K562 (cell line): ENCODE data around the gene AP2S1. TPM values are rescaled to one million over a fixed set of nuclear protein-coding genes. Genes with fewer than 3 reads are reported as not detected.
A peak's percentile ranks its signal among the peaks of the same experiment; 100 is the strongest.

Experiments used
- ATAC-seq: fragments of 200-7000 bp; cut with Tn5 transposase; 3 replicates; pipeline ENCODE4 v1.9.1; 2020; ENCODE audit warnings: moderate library complexity
- BruUV-seq: library from RNA; stranded (reverse); fragments of 400-500 nt; replicated peaks from 2 replicates; lab custom pipeline; 2021; lab: Mats Ljungman, UMichigan
- CTCF ChIA-PET: fragments of 300-600 bp; formaldehyde crosslinking; extraction: SDS; loops from one replicate; lab custom pipeline; 2021; ENCODE audit warnings: low intra/inter-chr PET ratio; lab: Yijun Ruan, JAX
- POLR2A ChIA-PET: fragments of 300-600, 350-650 bp; sonication (Branson Sonifier 250); formaldehyde crosslinking; extraction: SDS; loops from one replicate; lab custom pipeline; 2021; ENCODE audit warnings: antibody characterized with exemption, inconsistent platforms; lab: Yijun Ruan, JAX
- DNase-seq, 4 experiments: peaks; one replicate each; pipeline versions ENCODE4 v3.0.0 to v3.0.0-alpha.2; 2011 to 2018; ENCODE audit warnings: low spot score in 3 of 4, mixed read lengths in 3 of 4; ENCODE audit errors: extremely low read depth in 1 of 4
- FAIRE-seq: peaks from 2 replicates; lab custom pipeline; 2011; peaks lifted over from hg19 to GRCh38; lab: Jason Lieb, UNC
- H2AFZ ChIP-seq: 2 replicates; pipeline ENCODE4 v1.6.0; 2011; ENCODE audit warnings: low read depth, low read length, control low read depth, inconsistent platforms
- H3K27ac ChIP-seq: fragments of 200-600 bp; 3 replicates; pipeline ENCODE4 v1.8.0; 2011; ENCODE audit warnings: low read depth, mild to moderate bottlenecking, control low read depth, inconsistent platforms, low read length, moderate library complexity, mixed read lengths; ENCODE audit errors: extremely low read depth
- H3K27me3 ChIP-seq, 2 experiments: fragments of 300-600 bp in 1 of 2; 2 replicates in 1 of 2; 3 replicates in 1 of 2; pipeline versions ENCODE4 v1.6.0 to v1.8.0; 2011; ENCODE audit warnings: inconsistent platforms in 2 of 2, low read length in 2 of 2, mild to moderate bottlenecking in 1 of 2, mixed read lengths in 1 of 2, moderate library complexity in 1 of 2; ENCODE audit not compliant: control insufficient read depth in 2 of 2, insufficient read depth in 2 of 2
- H3K36me3 ChIP-seq: fragments of 300-600 bp; 3 replicates; pipeline ENCODE4 v1.8.0; 2011; ENCODE audit warnings: mild to moderate bottlenecking, low read length, inconsistent platforms; ENCODE audit not compliant: control insufficient read depth, insufficient read depth
- H3K4me1 ChIP-seq, 2 experiments: fragments of 200-600 bp in 1 of 2; replicated peaks in 1 of 2; 2 replicates in 1 of 2; 3 replicates in 1 of 2; pipeline versions ENCODE4 v1.5.1 to v1.8.0; 2011; ENCODE audit warnings: inconsistent platforms in 2 of 2, low read length in 2 of 2, mild to moderate bottlenecking in 1 of 2, mixed read lengths in 1 of 2, moderate library complexity in 1 of 2; ENCODE audit not compliant: control insufficient read depth in 2 of 2, insufficient read depth in 2 of 2
- H3K4me2 ChIP-seq: 2 replicates; pipeline ENCODE4 v1.6.1; 2011; ENCODE audit warnings: low read length, control low read depth, inconsistent platforms, mixed read lengths; ENCODE audit not compliant: insufficient read depth
- H3K4me3 ChIP-seq: fragments of 200-600 bp; sonication (generic), shearing (Covaris generic); 2 replicates; pipeline ENCODE4 v1.5.1; 2016; ENCODE audit warnings: control low read depth, inconsistent platforms
- H3K79me2 ChIP-seq: fragments of 200-600 bp; 3 replicates; pipeline ENCODE4 v1.8.0; 2011; ENCODE audit warnings: low read length, inconsistent platforms; ENCODE audit not compliant: control insufficient read depth, insufficient read depth
- H3K9ac ChIP-seq, 2 experiments: 2 replicates each; pipeline versions ENCODE4 v1.6.0 to v1.6.1; 2011; ENCODE audit warnings: low read depth in 2 of 2, low read length in 2 of 2, control low read depth in 1 of 2, inconsistent platforms in 1 of 2, mild to moderate bottlenecking in 1 of 2, mixed read lengths in 1 of 2; ENCODE audit not compliant: insufficient read depth in 1 of 2
- H3K9me1 ChIP-seq: one replicate; pipeline ENCODE4 v1.6.0; 2011; ENCODE audit warnings: inconsistent platforms, mild to moderate bottlenecking, low read length, moderate library complexity; ENCODE audit not compliant: control insufficient read depth, insufficient read depth
- H3K9me3 ChIP-seq: replicated peaks from 2 replicates; pipeline ENCODE4 v1.5.1; 2011; ENCODE audit warnings: low read depth, low read length, inconsistent platforms; ENCODE audit not compliant: control insufficient read depth, insufficient read depth
- H4K20me1 ChIP-seq: replicated peaks from 2 replicates; pipeline ENCODE4 v1.6.1; 2011; ENCODE audit warnings: low read length, inconsistent platforms, mixed read lengths; ENCODE audit not compliant: control insufficient read depth, insufficient read depth
- FOXA3 ChIP-seq, 2 experiments: fragments of 450-650 bp in 1 of 2; sonication (generic) in 1 of 2; formaldehyde crosslinking; IDR thresholded peaks in 1 of 2; conservative IDR thresholded peaks in 1 of 2; 2 replicates each; pipeline versions ENCODE4 v1.4.0 to v1.8.0; 2020 to 2022; ENCODE audit warnings: mild to moderate bottlenecking in 2 of 2, missing genetic modification reagents in 1 of 2
- RBFOX2 ChIP-seq: fragments of 200-400 bp; formaldehyde crosslinking; IDR thresholded peaks from 2 replicates; pipeline ENCODE4 v1.6.1; 2017; ENCODE audit warnings: low read depth, mild to moderate bottlenecking, low read length, moderate library complexity
- ZFP36 ChIP-seq: fragments of 150-350 bp; IDR thresholded peaks from 2 replicates; pipeline ENCODE4 v1.6.1; 2018; ENCODE audit warnings: low read length, low read depth; ENCODE audit not compliant: partially characterized antibody
- WGBS: fragments of 100-300 bp; shearing (Covaris generic); methylation state at CpG from one replicate; pipeline ENCODE4 v1.1.6; 2016; ENCODE audit warnings: low coverage, mixed read lengths; ENCODE audit not compliant: insufficient coverage; ENCODE audit errors: missing lambda C conversion rate; 5-methylcytosine and 5-hydroxymethylcytosine counted together
- in situ Hi-C: fragments of 300-500 bp; cut with MboI; formaldehyde crosslinking; loops from 4 replicates; pipeline ENCODE4 v1.15.0; 2018; ENCODE audit warnings: inconsistent platforms, mixed read lengths
- intact Hi-C: fragments of 100-400 bp; cut with micrococcal nuclease; formaldehyde crosslinking; loops from 2 replicates; pipeline ENCODE4 v1.14.2; 2022
- polyA plus RNA-seq, 8 experiments: library from polyadenylated mRNA; depleted of rRNA in 4 of 8; stranded (reverse) in 5 of 8; unstranded in 3 of 8; fragments of >200 nt; fragmentation: Nextera tagmentation in 2 of 8; fragmentation: Illumina TruSeq in 1 of 8; extraction: Ambion mirVana in 2 of 8; extraction: Trizol in 1 of 8; gene quantifications; 2 replicates each; pipeline versions ENCODE4 v1.2.1 to v1.2.3, GENCODE V29; 2011 to 2014; ENCODE audit warnings: inconsistent platforms in 1 of 8, missing spikeins in 1 of 8
- total RNA-seq, 7 experiments: library from RNA; depleted of rRNA in 6 of 7; stranded (reverse); fragments of >200 nt in 6 of 7; fragmentation: Illumina TruSeq in 2 of 7; extraction: Trizol in 2 of 7; gene quantifications; 2 replicates each; pipeline versions ENCODE4 v1.2.1 to v1.2.3, GENCODE V29; 2011 to 2021; ENCODE audit warnings: low replicate concordance in 1 of 7
- TF ChIP-seq, protein P1 (sequence below), 2 experiments: IDR thresholded peaks in 1 of 2; conservative IDR thresholded peaks in 1 of 2; 2 replicates each; pipeline ENCODE4 v1.6.1; 2016; ENCODE audit warnings: low read depth in 2 of 2, mild to moderate bottlenecking in 1 of 2, missing compliant biosample characterization in 1 of 2, missing genetic modification characterization in 1 of 2, moderate library complexity in 1 of 2

The AP2S1 gene
- total and polyA plus RNA-seq, 9 of the 15 experiments (the other 6 are each of a cell fraction or from before 2014, with no cell fraction given), result 32.4 to 294 (median 136) TPM

DNA sequence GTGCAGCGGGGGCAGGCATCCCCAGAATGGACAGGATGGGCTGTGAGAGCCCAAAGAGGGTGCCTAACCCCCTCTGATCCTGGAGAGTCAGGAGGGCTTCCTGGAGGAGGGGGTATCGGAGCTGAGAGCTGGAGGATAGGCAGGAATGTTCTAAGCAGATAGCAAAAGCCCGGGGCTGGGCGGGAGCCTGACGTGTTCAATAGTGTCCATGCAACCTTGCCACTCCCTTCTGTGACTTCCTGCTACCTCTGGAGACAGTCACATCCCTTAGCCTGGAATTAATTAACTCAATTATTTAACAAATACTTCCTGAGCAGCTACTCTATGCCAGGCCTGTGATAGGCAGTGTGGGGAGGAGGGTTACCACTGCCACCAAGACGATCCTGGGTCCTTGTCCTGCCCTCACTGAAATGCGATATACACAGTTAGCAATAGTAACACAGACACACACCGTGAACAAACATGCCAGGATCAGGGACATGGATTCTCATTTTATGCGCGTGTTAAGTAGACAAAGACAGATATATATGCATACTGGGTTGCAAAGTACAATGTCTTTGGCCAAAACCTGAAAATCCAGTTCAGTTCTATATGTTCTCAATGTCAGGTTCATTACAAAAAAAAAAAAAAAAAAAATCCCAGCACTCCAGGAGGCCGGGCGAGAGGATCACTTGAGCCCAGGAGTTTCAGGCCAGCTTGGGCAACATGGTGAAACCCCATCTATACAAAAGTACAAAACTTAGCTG, 10.7 kb downstream of the AP2S1 start:
- no peak for ATAC-seq
- peak in 1 of 4 experiments; percentile 16 for DNase-seq
- no peak overlapping the region for H3K27ac ChIP-seq
- H4K20me1 ChIP-seq, result 0 out of 2 replicates have a peak, but pooled peaks cover 4% of the 10 kb centered on the region
- peaks cover 3% of the 10 kb centered on the region for H3K9me1 ChIP-seq
- peaks cover 21% of the 10 kb centered on the region for H3K79me2 ChIP-seq
- H3K9ac ChIP-seq, result no peak overlapping the region
- no peaks in the 10 kb centered on the region for H3K27me3 ChIP-seq
- in situ Hi-C loops, result loop anchor here (5.0 kb wide), 1 partner anchor 73 kb away; no protein-coding TSS in a partner anchor
- intact Hi-C loops, result loop anchor here (1.0 kb wide), 1 partner anchor 83 kb away; no protein-coding TSS in a partner anchor
- no peak overlapping the region for H3K4me2 ChIP-seq
- no peak for FAIRE-seq
- TF ChIP-seq RBFOX2, result peak; percentile 9; the same call in 1 of the 2 replicates
- TF ChIP-seq, protein P1, sequence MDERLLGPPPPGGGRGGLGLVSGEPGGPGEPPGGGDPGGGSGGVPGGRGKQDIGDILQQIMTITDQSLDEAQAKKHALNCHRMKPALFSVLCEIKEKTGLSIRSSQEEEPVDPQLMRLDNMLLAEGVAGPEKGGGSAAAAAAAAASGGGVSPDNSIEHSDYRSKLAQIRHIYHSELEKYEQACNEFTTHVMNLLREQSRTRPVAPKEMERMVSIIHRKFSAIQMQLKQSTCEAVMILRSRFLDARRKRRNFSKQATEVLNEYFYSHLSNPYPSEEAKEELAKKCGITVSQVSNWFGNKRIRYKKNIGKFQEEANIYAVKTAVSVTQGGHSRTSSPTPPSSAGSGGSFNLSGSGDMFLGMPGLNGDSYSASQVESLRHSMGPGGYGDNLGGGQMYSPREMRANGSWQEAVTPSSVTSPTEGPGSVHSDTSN (CRISPR knock-in tag; IDR thresholded peaks at IDR 0.05; ENCODE audit: low read depth), result no peak
- TF ChIP-seq, protein P1 (tag; conservative IDR thresholded peaks at IDR 0.05; ENCODE audit: low read depth), result no peak
- peak; percentile 91 for TF ChIP-seq ZFP36
- no peak for TF ChIP-seq FOXA3 (CRISPR knock-in tag; conservative IDR thresholded peaks at IDR 0.05 in 1 of 2, IDR thresholded peaks at IDR 0.05 in 1 of 2)
- WGBS, result 72% methylated on average over 12 of the region's 12 CpGs
- H3K9me3 ChIP-seq, result no peaks in the 10 kb centered on the region
- no peak overlapping the region for H2AFZ ChIP-seq
- H3K4me3 ChIP-seq, result no peak overlapping the region
- POLR2A ChIA-PET, result interaction anchor here (0.6 to 1.6 kb wide), 7 partner anchors 8 to 291 kb away, joined by 3 to 7 read pairs (median 4); partner anchors contain the start of gene SLC1A5
- CTCF ChIA-PET, result interaction anchor here (0.6 to 2.8 kb wide), 5 partner anchors 14 to 135 kb away, joined by 3 to 42 read pairs (median 3); no protein-coding TSS in a partner anchor
- peaks cover 68% of the 10 kb centered on the region for H3K36me3 ChIP-seq
- H3K4me1 ChIP-seq, result peaks cover 33 to 36% of the 10 kb centered on the region in 2 experiments
- BruUV-seq, result no TSS peak
